Activated T-cell treated with anti-CD3 and anti-CD28 coated beads, Interleukin-2, amount 50 U/mL, for 48 hours (primary cell): Measurements from ENCODE around the gene CDNF.
"Not testable (repeated sequence)": the region's sequence is repeated elsewhere in the genome, so short reads cannot be mapped to it uniquely, and the experiment has no call there.

Experiments
- DNase-seq, 2 experiments: peaks; one replicate each; pipeline ENCODE4 v3.0.0-alpha.2; 2020

Gene CDNF

GRCh38 chr10:14837757-14838581 lies at the start of gene CDNF, which contains the start of the genes HSPA14 and MSANTD7:
Gene CDNF, minus strand, starts transcription at chr10:14838037. Its CDS starts 91 bp downstream, at chr10:14837946.
Gene HSPA14, plus strand, starts transcription at chr10:14838306. Its CDS starts 97 bp downstream, at chr10:14838403.
Gene MSANTD7, plus strand, starts transcription at chr10:14838306. Its CDS starts 3,979 bp downstream, at chr10:14842285.
- DNase-seq: peak; percentile 99

GRCh38 chr10:14884082-14884481 lies 46.2 kb upstream of the CDNF start:
- DNase-seq: no peak

- DNase-seq: no peak
Observed at GRCh38 chr10:14880229-14880628, 42.4 kb upstream of the CDNF start.

- no peak for DNase-seq
Observed at GRCh38 chr10:14879928-14880193, 42.0 kb upstream of the CDNF start.

DNA sequence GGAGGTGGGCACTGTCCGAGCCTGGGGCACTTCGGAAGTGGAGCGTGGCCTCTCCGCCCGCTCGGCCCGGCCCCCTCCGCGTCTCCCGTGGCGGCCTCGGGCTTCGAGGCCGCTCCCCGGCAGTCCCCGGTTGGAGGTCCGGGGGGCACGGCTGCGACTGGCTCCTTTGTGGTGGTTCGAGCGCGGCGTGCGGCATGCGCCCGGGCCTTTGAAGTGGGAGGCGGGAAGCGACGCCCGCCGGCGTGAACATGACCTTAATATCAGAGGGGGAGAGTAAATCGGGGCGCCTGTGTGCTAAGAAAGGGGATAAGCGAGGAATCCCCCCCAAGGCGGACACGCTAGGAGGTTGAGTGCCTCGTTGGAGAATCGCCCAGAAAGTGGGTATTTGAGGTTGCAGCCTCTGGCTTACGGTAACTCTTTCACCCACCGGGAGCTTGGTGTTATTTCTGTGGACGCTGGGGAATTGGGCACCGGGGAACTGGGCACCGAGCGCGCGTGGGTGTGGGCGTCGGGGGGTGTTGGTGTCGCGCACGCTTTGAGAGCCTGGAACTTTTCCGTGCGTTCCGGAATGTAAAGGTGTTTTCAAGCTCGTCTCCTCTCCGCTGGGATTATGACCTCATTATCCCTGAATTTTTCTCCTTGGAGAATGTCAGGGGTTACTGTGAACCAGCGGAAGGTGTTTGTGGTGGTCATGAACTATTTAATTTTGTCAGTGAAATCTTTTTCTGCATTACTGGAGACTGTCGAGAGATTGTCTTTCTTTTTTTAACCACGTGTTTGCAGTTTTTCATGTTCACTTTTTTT lies 41.5 kb upstream of the CDNF start:
- DNase-seq: peak; percentile 60 to 61

GRCh38 chr10:14878266-14879123 lies 40.7 kb upstream of the CDNF start, which contains the start of gene SUV39H2:
Gene SUV39H2, plus strand, starts transcription at chr10:14878866. Its CDS starts 23 bp downstream, at chr10:14878889.
- DNase-seq: peak; percentile 95 to 96

DNA sequence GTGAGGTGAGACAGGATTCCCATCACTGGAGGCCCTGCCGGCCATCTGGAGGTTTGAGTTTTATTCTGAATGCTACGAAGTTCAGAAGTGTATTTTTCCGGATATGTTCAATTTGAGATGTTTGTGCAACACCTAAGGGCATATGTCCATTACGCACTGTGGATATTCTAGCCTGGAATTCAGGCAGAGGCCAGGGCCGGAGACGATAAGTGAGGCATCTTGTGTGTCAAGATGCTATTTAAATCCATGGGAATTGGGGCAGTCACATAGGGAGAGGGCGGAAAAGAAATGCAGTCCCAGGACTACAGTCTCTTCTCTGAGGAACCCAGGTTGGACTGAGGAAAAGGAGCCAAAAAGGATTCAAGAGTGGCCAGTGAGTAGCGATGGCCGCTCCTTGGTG lies 38.9 kb upstream of the CDNF start:
- no peak for DNase-seq

DNA sequence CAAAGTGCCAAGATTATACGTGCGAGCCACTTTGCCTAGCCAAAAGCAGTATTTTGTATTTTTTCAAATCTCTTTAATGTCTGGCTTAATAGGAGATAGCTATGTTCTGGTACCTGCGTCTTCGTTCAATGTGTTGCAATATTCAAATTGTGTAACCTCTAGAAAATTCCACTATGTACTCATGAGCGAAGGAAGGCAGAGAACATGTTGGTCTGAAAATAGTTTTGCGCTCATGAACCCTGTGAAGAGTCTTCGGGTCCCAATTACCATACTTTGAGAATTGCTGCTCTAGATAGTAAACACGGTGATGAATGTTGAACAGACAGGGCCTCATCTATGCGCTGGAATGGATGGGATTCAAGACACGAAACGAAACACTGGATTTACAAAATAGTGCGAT lies 38.1 kb upstream of the CDNF start:
- DNase-seq: no peak

DNA sequence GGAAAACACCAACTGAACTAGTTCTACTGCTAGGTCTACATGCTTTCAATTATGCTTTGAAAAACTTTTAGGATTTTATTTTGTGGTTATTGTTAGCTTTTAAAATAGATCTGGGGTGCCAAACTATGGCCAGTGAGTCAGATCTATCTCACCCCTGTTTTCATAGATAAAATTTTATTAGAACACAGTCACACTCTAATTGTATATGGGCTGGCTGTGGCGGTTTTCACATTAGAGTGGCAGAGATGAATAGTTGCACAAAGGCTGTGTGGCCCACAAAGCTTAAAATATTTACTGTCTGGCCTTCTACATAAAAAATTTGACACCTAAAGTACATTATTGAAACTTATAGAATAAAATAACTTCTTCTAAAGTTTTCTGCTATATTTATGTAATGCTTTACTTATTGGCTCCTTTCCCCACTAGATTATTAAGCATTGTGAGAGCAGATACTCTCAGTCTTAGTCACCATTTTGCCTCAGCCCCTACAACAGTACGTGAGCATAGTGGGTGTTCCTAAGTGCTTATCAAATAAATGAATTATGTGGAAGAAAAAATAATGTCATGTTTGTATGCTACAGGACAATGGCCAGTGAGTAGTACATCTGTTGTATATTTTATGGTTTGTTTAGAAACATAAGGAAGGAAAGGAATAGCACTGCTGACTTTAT lies 35.4 kb upstream of the CDNF start:
- DNase-seq: no peak

DNA sequence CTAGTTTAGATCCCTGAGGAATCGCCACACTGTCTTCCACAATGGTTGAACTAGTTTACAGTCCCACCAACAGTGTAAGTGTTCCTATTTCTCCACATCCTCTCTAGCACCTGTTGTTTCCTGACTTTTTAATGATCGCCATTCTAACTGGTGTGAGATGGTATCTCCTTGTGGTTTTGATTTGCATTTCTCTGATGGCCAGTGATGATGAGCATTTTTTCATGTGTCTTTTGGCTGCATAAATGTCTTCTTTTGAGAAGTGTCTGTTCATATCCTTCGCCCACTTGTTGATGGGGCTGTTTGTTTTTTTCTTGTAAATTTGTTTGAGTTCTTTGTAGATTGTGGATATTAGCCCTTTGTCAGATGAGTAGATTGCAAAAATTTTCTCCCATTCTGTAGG lies 27.0 kb upstream of the CDNF start:
- DNase-seq: not testable (repeated sequence)

GRCh38 chr10:14864466-14864865 lies 26.6 kb upstream of the CDNF start:
- DNase-seq: not testable (repeated sequence)

- DNase-seq: no peak
Observed at GRCh38 chr10:14860791-14861190, 23.0 kb upstream of the CDNF start.

GRCh38 chr10:14859775-14860174 lies 21.9 kb upstream of the CDNF start:
- no peak for DNase-seq

GRCh38 chr10:14859043-14859442 lies 21.2 kb upstream of the CDNF start:
- no peak for DNase-seq

- no peak for DNase-seq
Observed at GRCh38 chr10:14858338-14858960, 20.6 kb upstream of the CDNF start.

- no peak for DNase-seq
Observed at GRCh38 chr10:14855453-14855852, 17.6 kb upstream of the CDNF start.

- no peak for DNase-seq
Observed at GRCh38 chr10:14852236-14852635, 14.4 kb upstream of the CDNF start.

- no peak for DNase-seq
Observed at GRCh38 chr10:14844948-14845347, 7.1 kb upstream of the CDNF start.

DNA sequence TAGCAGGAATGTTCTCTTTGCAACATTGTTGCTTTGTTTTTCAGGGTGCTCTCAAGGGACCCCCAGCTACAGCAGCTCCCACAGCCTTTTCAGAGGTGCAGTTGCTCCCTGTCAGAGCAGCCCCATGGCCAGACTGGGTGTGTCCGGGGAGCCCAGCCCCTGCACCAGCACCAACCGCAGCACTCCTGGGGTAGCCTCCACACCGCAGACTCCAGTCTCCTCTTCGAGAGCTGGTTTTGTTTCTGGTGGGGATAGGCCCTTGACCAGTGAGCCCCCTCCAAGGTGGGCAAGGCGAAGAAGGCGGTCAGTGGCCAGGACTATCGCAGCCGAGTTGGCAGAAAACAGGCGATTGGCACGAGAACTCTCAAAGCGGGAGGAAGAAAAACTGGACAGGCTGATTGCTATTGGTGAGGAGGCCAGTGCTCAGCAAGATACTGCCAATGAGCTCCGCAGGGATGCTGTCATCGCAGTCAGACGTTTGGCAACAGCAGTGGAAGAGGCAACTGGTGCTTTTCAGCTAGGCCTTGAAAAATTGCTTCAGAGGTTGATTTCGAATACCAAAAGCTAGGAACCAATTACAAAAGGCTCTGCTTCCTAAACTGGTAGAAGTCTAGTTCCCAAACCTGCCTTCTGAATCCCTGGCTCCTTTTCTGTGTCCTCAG lies 5.6 kb upstream of the CDNF start:
- no peak for DNase-seq

DNA sequence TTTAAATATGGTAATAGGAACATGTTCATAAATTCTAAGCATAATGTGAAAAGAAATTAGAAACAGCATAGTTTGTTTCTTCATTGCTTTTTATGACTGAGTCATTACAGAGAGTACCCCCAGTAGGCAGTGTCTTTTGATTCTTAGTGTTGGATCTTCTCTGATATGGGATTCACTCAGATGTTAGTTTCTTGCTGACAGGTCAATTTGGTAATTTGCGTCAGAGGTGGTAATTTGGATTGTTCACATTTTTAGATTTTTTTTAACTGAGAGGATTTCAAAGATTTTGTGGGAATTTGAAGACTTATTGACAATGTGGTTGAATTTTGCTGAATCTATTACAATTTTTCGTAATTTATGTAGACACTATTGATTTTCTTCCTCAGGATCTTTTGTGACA lies 2.3 kb upstream of the CDNF start:
- no peak for DNase-seq

- peak in 1 of 2 experiments; percentile 26 for DNase-seq
Observed at GRCh38 chr10:14839305-14839695, 1.5 kb upstream of the CDNF start.
